ENCODE measurements around the gene TMEM171. TPM values are rescaled to one million over a fixed set of nuclear protein-coding genes. Genes with fewer than 3 reads are reported as not detected.

Gene TMEM171
- total and polyA plus RNA-seq, 2 of the 8 experiments (the other 6 are each of a cell fraction or from before 2014, with no cell fraction given): 1.0 to 2.2 TPM

GRCh38 chr5:73135429-73136054 is 15.2 kb downstream of the TMEM171 start (continued):
- no peak for TF ChIP-seq CHD7 (IDR thresholded peaks at IDR 0.05; ENCODE audit: insufficient replicate concordance, low read length)
- no peak for TF ChIP-seq BRCA1 (IDR thresholded peaks at IDR 0.05; ENCODE audit: low read depth, low read length)
- TF ChIP-seq BCL11A (IDR thresholded peaks at IDR 0.05; ENCODE audit: low read depth in 2 of 2, low read length in 2 of 2): no peak
- no peak for TF ChIP-seq JUN (IDR thresholded peaks at IDR 0.05; ENCODE audit: low read depth, low read length)
- TF ChIP-seq, protein P1, sequence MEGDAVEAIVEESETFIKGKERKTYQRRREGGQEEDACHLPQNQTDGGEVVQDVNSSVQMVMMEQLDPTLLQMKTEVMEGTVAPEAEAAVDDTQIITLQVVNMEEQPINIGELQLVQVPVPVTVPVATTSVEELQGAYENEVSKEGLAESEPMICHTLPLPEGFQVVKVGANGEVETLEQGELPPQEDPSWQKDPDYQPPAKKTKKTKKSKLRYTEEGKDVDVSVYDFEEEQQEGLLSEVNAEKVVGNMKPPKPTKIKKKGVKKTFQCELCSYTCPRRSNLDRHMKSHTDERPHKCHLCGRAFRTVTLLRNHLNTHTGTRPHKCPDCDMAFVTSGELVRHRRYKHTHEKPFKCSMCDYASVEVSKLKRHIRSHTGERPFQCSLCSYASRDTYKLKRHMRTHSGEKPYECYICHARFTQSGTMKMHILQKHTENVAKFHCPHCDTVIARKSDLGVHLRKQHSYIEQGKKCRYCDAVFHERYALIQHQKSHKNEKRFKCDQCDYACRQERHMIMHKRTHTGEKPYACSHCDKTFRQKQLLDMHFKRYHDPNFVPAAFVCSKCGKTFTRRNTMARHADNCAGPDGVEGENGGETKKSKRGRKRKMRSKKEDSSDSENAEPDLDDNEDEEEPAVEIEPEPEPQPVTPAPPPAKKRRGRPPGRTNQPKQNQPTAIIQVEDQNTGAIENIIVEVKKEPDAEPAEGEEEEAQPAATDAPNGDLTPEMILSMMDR (IDR thresholded peaks at IDR 0.05; ENCODE audit: control extremely low read depth in 1 of 3, insufficient read depth in 1 of 3, low read depth in 1 of 3, low read length in 3 of 3): peak in 2 of 3 experiments; percentile 38 to 42; a peak in 2 of 4 replicates
